IgD-negative memory B cell (primary cell): ENCODE data around the gene DVL1. TPM values are rescaled to one million over a fixed set of nuclear protein-coding genes. Genes with fewer than 3 reads are reported as not detected.
A peak's percentile ranks its signal among the peaks of the same experiment; 100 is the strongest.

ENCODE experiments used
- H3K27ac Mint-ChIP-seq, 3 donors: one replicate each; pipeline ENCODE4 v1.8.0; 2020 to 2022; ENCODE audit warnings: mild to moderate bottlenecking in 3 of 3, mixed read lengths in 3 of 3, moderate library complexity in 1 of 3
- H3K27me3 Mint-ChIP-seq: one replicate; pipeline ENCODE4 v1.8.0; 2021; ENCODE audit warnings: mixed read lengths
- H3K36me3 Mint-ChIP-seq: one replicate; pipeline ENCODE4 v1.8.0; 2020; ENCODE audit warnings: mild to moderate bottlenecking, mixed read lengths
- H3K4me1 Mint-ChIP-seq, 3 donors: one replicate each; pipeline ENCODE4 v1.8.0; 2020 to 2022; ENCODE audit warnings: mixed read lengths in 3 of 3, mild to moderate bottlenecking in 1 of 3
- H3K4me3 Mint-ChIP-seq, 4 donors: one replicate each; pipeline ENCODE4 v1.8.0; 2020 to 2022; ENCODE audit warnings: mild to moderate bottlenecking in 4 of 4, mixed read lengths in 4 of 4, moderate library complexity in 3 of 4
- H3K9me3 Mint-ChIP-seq, 3 donors: one replicate each; pipeline ENCODE4 v1.8.0; 2020 to 2021; ENCODE audit warnings: mixed read lengths in 3 of 3, mild to moderate bottlenecking in 1 of 3
- polyA plus RNA-seq: library from polyadenylated mRNA; unstranded; fragments of 300-500 nt; fragmentation: Illumina TruSeq; gene quantifications from one replicate; pipeline ENCODE4 v1.2.3, GENCODE V29; 2021

Gene DVL1
- polyA plus RNA-seq, 1 donor from 2014 or later = 1.0 TPM

DNA sequence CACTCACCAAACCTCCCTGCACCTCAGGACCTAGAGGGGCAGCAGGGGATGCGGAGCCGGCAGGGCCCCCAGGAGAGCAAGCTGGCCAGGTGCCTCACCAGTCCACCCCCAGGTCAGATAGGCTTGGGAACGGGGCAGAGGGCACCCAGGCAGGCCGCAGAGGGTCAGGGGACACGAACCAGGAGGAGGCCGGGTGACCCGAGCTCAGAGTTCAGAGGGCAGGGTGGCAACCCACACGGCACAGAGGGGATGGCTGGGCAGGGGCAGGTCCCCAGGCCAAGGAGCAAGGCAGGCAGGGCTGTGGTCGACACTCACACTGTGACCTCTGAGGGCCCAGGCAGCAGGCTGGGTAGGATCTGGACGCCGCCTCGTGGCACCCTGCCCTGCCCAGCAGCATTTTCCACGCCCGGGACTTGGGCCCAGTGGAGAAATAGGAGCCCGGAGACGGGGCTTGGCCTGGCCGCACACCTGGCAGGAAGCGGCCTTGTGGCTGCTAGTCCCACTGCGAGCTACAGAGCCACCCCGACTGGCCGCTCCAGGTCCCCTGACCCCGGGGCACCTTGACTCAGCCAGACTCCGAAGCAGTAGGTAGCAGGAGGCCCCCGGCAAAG lies 5.3 kb downstream of the DVL1 start:
- H3K4me1 Mint-ChIP-seq = peaks cover 0 to 3% (median 3%) of the 10 kb centered on the region in 3 donors
- no peaks in the 10 kb centered on the region for H3K9me3 Mint-ChIP-seq
- H3K27ac Mint-ChIP-seq = no peak overlapping the region
- peaks cover 5% of the 10 kb centered on the region for H3K36me3 Mint-ChIP-seq
- H3K27me3 Mint-ChIP-seq = no peaks in the 10 kb centered on the region
- no peak overlapping the region for H3K4me3 Mint-ChIP-seq

DNA sequence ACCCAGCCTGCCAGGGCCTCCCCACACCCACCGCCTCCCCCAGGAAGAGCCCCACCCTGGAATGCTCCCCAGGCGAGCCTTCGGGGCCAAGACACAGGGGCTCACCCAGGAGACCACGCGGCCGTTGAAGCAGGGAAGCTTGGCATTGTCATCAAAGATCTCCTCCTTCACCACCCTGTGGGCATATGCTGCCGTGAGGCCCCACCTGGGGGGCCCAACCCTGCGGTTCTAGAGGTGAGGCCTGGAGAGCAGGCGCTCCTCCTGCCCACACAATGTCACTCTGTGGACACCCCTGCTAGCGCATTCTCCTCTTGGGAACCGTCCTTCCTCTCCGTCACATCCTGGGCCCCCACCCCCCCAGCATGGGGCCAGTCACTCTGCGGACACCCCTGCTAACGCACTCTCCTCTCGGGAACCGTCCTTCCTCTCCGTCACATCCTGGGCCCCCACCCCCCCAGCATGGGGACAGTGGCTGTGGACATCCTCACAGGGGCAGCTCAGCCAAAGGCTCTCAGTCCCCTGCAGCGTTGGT lies 6.6 kb downstream of the DVL1 start:
- no peaks in the 10 kb centered on the region for H3K9me3 Mint-ChIP-seq
- H3K27ac Mint-ChIP-seq = peak overlapping the region in 1 of 3 donors; percentile 39
- peaks cover 5% of the 10 kb centered on the region for H3K36me3 Mint-ChIP-seq
- H3K4me1 Mint-ChIP-seq = peaks cover 0 to 3% (median 3%) of the 10 kb centered on the region in 3 donors
- no peaks in the 10 kb centered on the region for H3K27me3 Mint-ChIP-seq
- H3K4me3 Mint-ChIP-seq = peak overlapping the region in 1 of 4 donors; percentile 43

DNA sequence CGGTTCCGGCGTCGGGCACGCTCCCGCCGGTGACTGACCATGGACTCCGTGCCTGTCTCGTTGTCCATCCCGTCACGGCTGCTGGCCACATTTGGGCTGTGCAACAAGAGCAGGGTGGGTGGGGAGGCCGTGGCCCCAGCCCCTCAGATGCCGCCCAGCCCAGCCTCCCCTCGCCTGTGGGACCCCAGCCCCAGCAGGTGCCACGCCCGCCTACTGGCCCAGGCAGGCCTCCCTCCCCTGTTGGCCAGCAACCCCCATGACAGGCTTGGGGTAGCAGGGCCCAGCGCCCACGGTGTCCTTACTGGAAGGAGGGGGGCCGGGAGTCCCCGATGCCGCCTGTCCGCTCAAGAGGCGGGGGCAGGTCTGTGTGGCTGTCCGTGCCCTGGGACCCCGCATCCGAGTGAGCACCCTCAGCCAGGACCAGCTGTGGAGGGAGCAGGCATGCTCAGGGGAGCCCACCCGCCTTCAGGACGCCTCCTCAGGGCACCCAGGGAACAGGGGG lies 7.1 kb downstream of the DVL1 start:
- no peak overlapping the region for H3K4me3 Mint-ChIP-seq
- peaks cover 5% of the 10 kb centered on the region for H3K36me3 Mint-ChIP-seq
- H3K27ac Mint-ChIP-seq = no peak overlapping the region
- H3K4me1 Mint-ChIP-seq = peaks cover 0 to 3% (median 0%) of the 10 kb centered on the region in 3 donors
- no peaks in the 10 kb centered on the region for H3K27me3 Mint-ChIP-seq
- no peaks in the 10 kb centered on the region for H3K9me3 Mint-ChIP-seq

DNA sequence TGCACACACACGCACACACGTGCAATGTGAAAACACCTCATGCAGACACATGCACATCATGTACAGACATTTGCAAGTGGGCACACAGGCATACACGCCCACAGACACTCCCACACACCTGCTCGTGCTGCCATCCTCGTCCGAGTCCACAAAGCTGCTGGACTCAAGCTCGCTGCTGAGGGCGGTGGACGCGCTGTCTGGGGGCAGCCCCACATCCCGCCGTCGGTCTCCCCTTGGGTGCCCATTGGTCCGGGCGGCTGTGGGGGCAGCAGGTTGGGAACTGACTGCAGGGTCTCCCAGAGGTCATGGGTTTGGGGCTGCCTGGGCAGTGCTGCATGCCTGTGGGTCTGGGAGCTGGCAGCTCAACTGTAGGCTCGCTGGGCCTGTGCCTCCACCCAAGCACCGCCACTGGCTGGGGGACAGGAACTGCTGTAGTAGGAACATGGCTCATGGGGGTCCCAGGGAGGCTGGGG lies 7.6 kb downstream of the DVL1 start:
- H3K36me3 Mint-ChIP-seq = peaks cover 5% of the 10 kb centered on the region
- peak overlapping the region in 1 of 4 donors; percentile 52 for H3K4me3 Mint-ChIP-seq
- H3K9me3 Mint-ChIP-seq = no peaks in the 10 kb centered on the region
- no peaks in the 10 kb centered on the region for H3K27me3 Mint-ChIP-seq
- no peaks in the 10 kb centered on the region for H3K4me1 Mint-ChIP-seq
- H3K27ac Mint-ChIP-seq = peak overlapping the region in 1 of 3 donors; percentile 85

DNA sequence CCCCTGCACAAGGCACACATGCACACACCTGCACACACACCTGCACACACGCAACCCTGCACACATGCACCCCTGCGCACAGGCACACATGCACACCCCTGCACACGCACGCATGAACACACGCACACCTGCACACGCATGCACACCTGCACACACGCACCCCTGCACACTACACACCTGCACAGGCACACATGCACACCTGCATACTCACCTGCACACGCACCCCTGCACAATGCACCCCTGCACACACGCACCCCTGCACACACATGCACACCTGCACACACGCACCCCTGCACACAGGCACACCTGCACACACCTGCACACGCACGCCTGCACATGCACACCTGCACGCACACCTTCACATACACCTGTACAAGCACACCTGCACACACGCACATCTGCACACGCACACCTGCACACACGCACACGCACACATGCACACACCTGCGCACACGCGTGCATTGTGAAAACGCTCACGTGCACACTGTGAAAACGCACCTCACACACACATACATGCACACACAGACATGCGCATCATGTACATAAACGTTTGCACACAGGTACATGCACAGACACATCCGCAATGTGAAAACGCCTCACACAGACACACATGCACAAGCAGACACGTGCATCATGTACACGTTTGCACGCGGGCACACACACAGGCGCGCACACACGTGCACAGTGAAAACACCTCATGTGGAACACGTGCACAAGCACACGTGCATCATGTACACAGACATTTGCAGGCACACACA lies 8.2 kb downstream of the DVL1 start:
- Mint-ChIP-seq H3K36me3 (peaks cover 5% of the 10 kb centered on the region), H3K27ac (peak overlapping the region in 1 of 3 donors; percentile 85), H3K4me3 (peak overlapping the region in 1 of 4 donors; percentile 52), H3K4me1 (no peaks in the 10 kb centered on the region), H3K27me3 (no peaks in the 10 kb centered on the region), H3K9me3 (no peaks in the 10 kb centered on the region)

DNA sequence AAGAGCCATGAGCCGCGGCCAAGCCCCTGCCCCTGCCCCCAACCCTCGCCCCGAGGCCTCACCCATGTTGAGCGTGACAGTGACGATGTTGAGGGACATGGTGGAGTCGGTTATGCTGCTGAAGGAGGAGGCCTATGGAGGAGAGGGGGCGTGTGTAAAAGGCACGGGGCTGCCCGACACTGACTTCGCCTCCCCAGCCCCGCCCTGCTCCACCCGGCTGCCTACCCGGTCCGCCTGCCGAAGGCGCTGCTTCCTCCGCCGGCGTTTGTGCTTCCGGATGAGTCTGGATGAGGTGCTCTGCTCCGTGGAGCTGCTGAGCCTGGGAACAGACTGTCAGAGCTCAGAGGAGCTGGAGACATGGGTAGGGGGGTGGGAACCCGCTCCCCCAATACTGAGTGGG lies 9.0 kb downstream of the DVL1 start:
- H3K27me3 Mint-ChIP-seq = no peaks in the 10 kb centered on the region
- H3K9me3 Mint-ChIP-seq = no peaks in the 10 kb centered on the region
- H3K36me3 Mint-ChIP-seq = peaks cover 5% of the 10 kb centered on the region
- H3K4me3 Mint-ChIP-seq = no peak overlapping the region
- H3K27ac Mint-ChIP-seq = no peak overlapping the region
- no peaks in the 10 kb centered on the region for H3K4me1 Mint-ChIP-seq

DNA sequence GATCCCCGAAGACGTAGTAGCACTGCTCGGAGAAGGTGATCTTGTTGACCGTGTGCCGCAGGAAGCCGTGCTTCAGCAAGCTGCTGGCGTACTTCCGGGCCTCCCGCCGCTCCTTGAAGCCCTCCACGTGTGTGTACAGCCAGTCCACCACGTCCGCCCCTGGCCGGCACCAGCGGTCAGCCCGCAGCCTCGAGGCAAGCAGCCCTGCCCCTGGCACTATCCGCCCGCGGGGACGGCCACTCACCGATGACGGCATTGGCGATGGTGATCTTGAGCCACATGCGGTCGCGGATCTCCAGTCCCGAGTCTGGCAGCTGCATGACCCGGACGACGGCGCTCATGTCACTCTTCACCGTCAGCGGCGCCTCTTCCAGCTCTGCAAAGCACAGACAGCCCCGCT lies 10.9 kb downstream of the DVL1 start:
- H3K27me3 Mint-ChIP-seq = no peaks in the 10 kb centered on the region
- peaks cover 0 to 1% (median 0%) of the 10 kb centered on the region in 3 donors for H3K4me1 Mint-ChIP-seq
- no peak overlapping the region for H3K4me3 Mint-ChIP-seq
- no peaks in the 10 kb centered on the region for H3K9me3 Mint-ChIP-seq
- peaks cover 5% of the 10 kb centered on the region for H3K36me3 Mint-ChIP-seq
- H3K27ac Mint-ChIP-seq = no peak overlapping the region

DNA sequence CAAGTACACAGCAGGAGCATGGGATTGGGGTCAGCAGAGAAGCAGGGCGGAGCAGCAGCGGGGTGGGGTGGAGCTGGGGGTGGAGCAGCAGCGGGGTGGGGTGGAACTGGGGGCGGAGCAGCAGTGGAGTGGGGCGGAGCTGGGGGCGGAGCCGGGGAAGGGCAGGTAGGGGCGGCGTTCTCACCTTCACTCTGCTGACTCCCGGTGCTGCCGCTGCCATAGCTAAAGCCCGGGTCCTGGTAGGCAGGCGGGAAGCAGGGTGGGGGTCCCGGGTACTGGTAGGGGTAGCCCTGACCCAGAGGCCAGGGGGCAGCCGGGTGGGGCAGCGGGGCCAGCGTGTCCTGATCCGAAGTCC lies 11.4 kb downstream of the DVL1 start:
- Mint-ChIP-seq H3K9me3 (no peaks in the 10 kb centered on the region), H3K4me3 (no peak overlapping the region), H3K27ac (no peak overlapping the region), H3K36me3 (peaks cover 4% of the 10 kb centered on the region), H3K4me1 (peaks cover 0 to 1% (median 0%) of the 10 kb centered on the region in 3 donors), H3K27me3 (no peaks in the 10 kb centered on the region)

DNA sequence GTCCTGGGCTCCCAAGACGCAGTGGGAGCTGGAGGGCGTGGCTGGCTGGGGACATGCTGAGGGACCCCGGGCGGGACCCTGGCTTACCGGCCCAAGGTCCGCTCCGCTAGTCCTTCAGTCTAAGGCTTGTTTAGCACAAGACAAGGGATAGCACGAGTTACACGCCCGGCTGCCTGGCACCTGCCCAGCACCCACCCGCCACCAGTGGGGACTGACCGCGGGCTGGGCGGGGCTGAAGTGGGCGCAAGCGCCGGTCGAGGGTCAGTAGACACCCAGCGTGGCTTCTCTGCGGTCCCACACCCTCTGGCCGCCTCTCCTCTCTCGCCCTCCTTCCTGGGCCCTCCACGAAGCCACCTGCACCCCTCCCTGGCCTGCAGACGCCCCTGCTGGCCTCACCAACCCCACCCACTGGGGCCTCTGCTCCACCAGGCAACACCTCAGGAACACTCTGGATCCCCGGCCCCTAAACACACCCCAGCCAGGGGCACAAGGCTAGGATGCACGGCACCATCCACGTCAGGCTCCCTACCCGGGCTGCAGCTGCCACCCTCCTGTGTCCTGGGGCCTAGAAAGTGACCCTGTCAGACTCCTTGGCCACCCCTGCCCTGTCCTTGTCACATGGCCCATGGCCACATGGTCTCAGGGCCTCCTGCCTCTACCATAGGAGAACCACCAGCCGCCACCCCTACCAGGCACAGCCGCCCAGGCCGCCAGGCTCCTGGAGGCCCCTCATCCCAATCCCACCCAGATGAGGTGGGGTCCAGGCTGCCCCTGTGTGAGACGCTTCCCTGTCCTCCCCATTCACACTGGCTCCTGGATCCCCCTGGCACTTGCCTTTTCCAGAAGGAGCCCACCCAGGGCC lies 12.1 kb downstream of the DVL1 start:
- peaks cover 0 to 1% (median 0%) of the 10 kb centered on the region in 3 donors for H3K4me1 Mint-ChIP-seq
- H3K9me3 Mint-ChIP-seq = no peaks in the 10 kb centered on the region
- H3K27ac Mint-ChIP-seq = no peak overlapping the region
- no peaks in the 10 kb centered on the region for H3K27me3 Mint-ChIP-seq
- peak overlapping the region in 1 of 4 donors; percentile 28 for H3K4me3 Mint-ChIP-seq
- peaks cover 3% of the 10 kb centered on the region for H3K36me3 Mint-ChIP-seq

DNA sequence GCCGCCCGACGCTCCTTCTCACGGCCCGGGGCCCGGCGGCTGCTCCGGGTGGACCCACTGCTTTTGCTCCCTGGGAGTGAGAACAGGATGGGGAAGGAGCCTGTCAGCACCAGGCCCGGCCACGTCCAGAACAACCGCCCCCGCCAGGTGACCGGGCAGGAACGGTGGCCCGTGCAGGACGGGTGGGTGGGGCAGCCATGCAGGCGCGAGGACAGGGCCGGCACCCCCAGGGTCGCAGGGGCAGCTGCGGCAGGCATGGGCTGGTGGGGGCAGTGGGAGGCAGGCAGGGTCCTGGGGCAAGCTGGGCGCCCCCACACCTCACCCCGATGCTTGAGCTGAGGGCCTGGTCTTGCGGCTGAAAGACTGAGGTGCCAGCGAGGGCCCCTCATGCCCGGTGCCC lies 12.8 kb downstream of the DVL1 start:
- H3K4me3 Mint-ChIP-seq = no peak overlapping the region
- no peaks in the 10 kb centered on the region for H3K27me3 Mint-ChIP-seq
- H3K36me3 Mint-ChIP-seq = peaks cover 3% of the 10 kb centered on the region
- H3K27ac Mint-ChIP-seq = no peak overlapping the region
- peaks cover 0 to 1% (median 0%) of the 10 kb centered on the region in 3 donors for H3K4me1 Mint-ChIP-seq
- H3K9me3 Mint-ChIP-seq = no peaks in the 10 kb centered on the region

DNA sequence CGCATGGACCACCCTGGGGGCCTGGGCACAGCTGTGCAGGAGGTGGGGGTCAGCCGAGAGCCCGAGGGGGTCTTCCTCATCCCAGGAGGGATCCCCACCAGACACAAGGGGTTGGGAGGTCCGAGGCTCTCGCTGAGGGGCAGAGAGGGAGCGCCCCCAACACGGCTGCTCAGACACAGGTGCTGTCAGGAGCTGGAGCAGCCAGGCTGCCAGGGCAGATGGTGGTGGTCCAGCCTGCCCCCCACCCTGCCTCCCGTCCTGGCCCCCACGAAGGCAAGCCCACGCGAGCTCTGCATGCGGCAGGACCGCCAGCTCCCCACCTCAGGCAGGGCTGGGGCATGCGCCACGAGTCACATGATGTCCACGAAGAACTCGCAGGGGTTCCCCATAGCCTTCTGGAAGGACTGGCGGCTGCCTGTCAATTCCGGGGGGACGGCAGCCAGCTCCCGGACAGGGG lies 13.4 kb downstream of the DVL1 start:
- Mint-ChIP-seq H3K27me3 (no peaks in the 10 kb centered on the region), H3K27ac (no peak overlapping the region), H3K9me3 (no peaks in the 10 kb centered on the region), H3K4me3 (no peak overlapping the region), H3K36me3 (peaks cover 3% of the 10 kb centered on the region), H3K4me1 (peaks cover 0 to 5% (median 4%) of the 10 kb centered on the region in 3 donors)

DNA sequence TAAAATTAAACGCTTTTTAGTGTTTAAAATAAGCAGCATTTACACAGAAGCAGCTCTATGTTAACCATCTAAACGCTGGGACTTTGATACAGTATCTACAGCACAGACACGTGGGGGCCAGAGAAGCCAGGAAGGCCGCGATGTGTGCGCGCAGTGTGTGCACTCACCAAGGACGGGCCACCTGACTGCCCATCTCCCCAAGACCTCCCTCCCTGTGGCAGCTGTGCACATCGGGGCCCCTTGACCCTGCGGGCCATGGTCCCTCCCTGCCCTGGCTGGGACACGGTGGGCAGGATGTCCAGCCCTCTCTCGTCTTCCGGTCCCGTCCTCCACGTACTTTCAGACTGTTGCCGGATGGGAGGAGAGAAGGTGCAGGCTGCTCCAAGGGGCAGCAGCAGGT lies 13.9 kb downstream of the DVL1 start:
- H3K27me3 Mint-ChIP-seq = no peaks in the 10 kb centered on the region
- peaks cover 2 to 6% (median 4%) of the 10 kb centered on the region in 3 donors for H3K4me1 Mint-ChIP-seq
- H3K4me3 Mint-ChIP-seq = no peak overlapping the region
- H3K9me3 Mint-ChIP-seq = no peaks in the 10 kb centered on the region
- no peak overlapping the region for H3K27ac Mint-ChIP-seq
- H3K36me3 Mint-ChIP-seq = no peaks in the 10 kb centered on the region

DNA sequence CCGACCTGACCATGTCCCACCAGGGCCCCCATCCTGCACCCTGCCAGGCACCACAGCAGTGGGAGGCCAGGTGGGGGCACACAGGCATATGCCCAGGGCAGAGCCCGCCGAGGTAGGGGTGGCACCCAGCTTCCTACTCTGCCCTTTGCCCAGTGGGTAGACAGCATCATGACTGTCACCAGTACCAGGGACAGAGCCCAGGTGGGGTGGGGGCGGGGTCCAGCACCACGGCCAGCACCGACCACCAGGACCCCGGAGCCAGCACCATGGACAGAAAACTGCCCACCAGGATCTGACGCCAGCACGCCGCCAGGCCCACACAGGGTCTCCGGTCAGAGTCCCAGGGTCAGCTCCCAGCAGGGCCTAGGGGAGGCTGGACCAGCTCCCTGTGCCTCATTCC lies 14.4 kb downstream of the DVL1 start:
- no peak overlapping the region for H3K27ac Mint-ChIP-seq
- H3K4me3 Mint-ChIP-seq = no peak overlapping the region
- no peaks in the 10 kb centered on the region for H3K27me3 Mint-ChIP-seq
- no peaks in the 10 kb centered on the region for H3K9me3 Mint-ChIP-seq
- H3K36me3 Mint-ChIP-seq = no peaks in the 10 kb centered on the region
- H3K4me1 Mint-ChIP-seq = peaks cover 5 to 9% (median 7%) of the 10 kb centered on the region in 3 donors

DNA sequence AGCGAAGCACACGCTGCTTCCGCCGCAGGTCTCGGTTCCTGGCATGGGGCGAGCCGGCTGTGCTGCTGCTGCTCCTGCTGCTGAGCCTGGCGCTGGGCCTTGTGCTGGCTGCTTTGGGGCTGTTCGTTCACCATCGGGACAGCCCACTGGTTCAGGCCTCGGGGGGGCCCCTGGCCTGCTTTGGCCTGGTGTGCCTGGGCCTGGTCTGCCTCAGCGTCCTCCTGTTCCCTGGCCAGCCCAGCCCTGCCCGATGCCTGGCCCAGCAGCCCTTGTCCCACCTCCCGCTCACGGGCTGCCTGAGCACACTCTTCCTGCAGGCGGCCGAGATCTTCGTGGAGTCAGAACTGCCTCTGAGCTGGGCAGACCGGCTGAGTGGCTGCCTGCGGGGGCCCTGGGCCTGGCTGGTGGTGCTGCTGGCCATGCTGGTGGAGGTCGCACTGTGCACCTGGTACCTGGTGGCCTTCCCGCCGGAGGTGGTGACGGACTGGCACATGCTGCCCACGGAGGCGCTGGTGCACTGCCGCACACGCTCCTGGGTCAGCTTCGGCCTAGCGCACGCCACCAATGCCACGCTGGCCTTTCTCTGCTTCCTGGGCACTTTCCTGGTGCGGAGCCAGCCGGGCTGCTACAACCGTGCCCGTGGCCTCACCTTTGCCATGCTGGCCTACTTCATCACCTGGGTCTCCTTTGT lies 15.5 kb downstream of the DVL1 start:
- Mint-ChIP-seq H3K36me3 (peaks cover 4% of the 10 kb centered on the region), H3K4me3 (no peak overlapping the region), H3K4me1 (peaks cover 8 to 14% (median 8%) of the 10 kb centered on the region in 3 donors), H3K9me3 (no peaks in the 10 kb centered on the region), H3K27ac (no peak overlapping the region), H3K27me3 (no peaks in the 10 kb centered on the region)
